Stomach (tissue), 4 donors: ENCODE results near the gene FAF2.

Source experiments
- EP300 ChIP-seq: sonication (generic); formaldehyde crosslinking; IDR thresholded peaks from one replicate; pipeline ENCODE4 v1.6.1; 2017; ENCODE audit warnings: antibody characterized with exemption
- POLR2A ChIP-seq, 4 donors: fragments of 450-650 bp; IDR thresholded peaks; one replicate each; pipeline ENCODE4 v1.6.1; 2016; ENCODE audit warnings: antibody characterized with exemption in 4 of 4, control low read depth in 2 of 4, mild to moderate bottlenecking in 1 of 4, moderate library complexity in 1 of 4
- TF ChIP-seq, protein P1 (sequence below), 7 experiments: fragments of 450-650 bp in 4 of 7; fragments of 200-600 bp in 3 of 7; sonication (generic) in 3 of 7; IDR thresholded peaks; one replicate each; pipeline ENCODE4 v1.5.1; 2016 to 2019; ENCODE audit warnings: antibody characterized with exemption in 7 of 7, control low read depth in 2 of 7, mild to moderate bottlenecking in 1 of 7

DNA sequence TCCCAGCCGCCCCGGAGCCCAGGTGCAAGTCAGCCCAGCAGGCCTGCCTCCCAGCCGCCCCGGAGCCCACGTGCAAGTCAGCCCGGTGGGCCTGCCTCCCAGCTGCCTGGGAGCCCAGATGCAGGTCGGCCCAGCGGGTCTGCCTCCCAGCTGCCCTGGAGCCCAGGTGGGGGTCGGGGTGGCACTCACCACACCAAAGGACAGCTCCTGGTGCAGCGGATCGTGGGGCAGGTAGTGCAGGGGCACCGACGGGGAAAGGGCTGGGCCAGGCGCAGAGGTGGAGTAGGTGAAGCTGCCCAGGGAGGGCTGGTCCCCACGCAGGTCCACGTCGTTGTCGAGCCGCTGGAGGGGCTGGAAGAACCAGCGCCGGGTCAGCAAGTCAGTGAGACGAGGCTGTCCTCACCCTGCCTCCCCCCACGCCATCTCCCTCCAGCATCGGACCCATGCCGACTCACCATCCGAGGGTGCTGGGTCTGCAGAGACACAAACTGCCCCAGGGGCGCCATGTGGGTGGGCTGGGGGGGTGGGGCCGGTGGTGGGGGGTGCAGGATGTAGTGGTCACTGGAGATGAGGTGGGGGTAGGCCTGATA, 82.3 kb downstream of the FAF2 start:
- TF ChIP-seq, protein P1, sequence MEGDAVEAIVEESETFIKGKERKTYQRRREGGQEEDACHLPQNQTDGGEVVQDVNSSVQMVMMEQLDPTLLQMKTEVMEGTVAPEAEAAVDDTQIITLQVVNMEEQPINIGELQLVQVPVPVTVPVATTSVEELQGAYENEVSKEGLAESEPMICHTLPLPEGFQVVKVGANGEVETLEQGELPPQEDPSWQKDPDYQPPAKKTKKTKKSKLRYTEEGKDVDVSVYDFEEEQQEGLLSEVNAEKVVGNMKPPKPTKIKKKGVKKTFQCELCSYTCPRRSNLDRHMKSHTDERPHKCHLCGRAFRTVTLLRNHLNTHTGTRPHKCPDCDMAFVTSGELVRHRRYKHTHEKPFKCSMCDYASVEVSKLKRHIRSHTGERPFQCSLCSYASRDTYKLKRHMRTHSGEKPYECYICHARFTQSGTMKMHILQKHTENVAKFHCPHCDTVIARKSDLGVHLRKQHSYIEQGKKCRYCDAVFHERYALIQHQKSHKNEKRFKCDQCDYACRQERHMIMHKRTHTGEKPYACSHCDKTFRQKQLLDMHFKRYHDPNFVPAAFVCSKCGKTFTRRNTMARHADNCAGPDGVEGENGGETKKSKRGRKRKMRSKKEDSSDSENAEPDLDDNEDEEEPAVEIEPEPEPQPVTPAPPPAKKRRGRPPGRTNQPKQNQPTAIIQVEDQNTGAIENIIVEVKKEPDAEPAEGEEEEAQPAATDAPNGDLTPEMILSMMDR (IDR thresholded peaks at IDR 0.05): no peak
- TF ChIP-seq POLR2A (IDR thresholded peaks at IDR 0.05) (no peak), EP300 (no peak)
